Trophoblast cell (in vitro differentiated cells and primary cell): ENCODE results near the gene RNASE13.

Experiments used
- DNase-seq, 2 donors: peaks; one replicate each; pipeline ENCODE4 v3.0.0-alpha.2; 2016
- H2AFZ ChIP-seq: 2 replicates; pipeline ENCODE4 v1.6.1; 2013; ENCODE audit warnings: low read length, moderate library complexity, mild to moderate bottlenecking; ENCODE audit not compliant: insufficient read depth, poor library complexity
- H2AK5ac ChIP-seq: 2 replicates; pipeline ENCODE4 v1.6.1; 2013; ENCODE audit warnings: mild to moderate bottlenecking, low read length
- H2BK120ac ChIP-seq: 2 replicates; pipeline ENCODE4 v1.6.1; 2013; ENCODE audit warnings: low read length, mild to moderate bottlenecking, moderate library complexity; ENCODE audit not compliant: insufficient read depth, poor library complexity
- H2BK12ac ChIP-seq: 2 replicates; pipeline ENCODE4 v1.6.1; 2013; ENCODE audit warnings: mild to moderate bottlenecking, low read length, moderate library complexity
- H2BK5ac ChIP-seq: 2 replicates; pipeline ENCODE4 v1.6.1; 2013; ENCODE audit warnings: low read length, low read depth, moderate library complexity, mild to moderate bottlenecking; ENCODE audit not compliant: poor library complexity
- H3K14ac ChIP-seq: 2 replicates; pipeline ENCODE4 v1.6.1; 2013; ENCODE audit warnings: mild to moderate bottlenecking, low read length
- H3K18ac ChIP-seq: 2 replicates; pipeline ENCODE4 v1.6.1; 2013; ENCODE audit warnings: mild to moderate bottlenecking, low read length
- H3K23ac ChIP-seq: 2 replicates; pipeline ENCODE4 v1.6.1; 2013; ENCODE audit warnings: low read length
- H3K27ac ChIP-seq: 2 replicates; pipeline ENCODE4 v1.5.1; 2013; ENCODE audit warnings: low read depth, mild to moderate bottlenecking, inconsistent platforms, low read length, moderate library complexity
- H3K27me3 ChIP-seq: 2 replicates; pipeline ENCODE4 v1.6.1; 2013; ENCODE audit warnings: inconsistent platforms, mild to moderate bottlenecking, low read length, moderate library complexity; ENCODE audit not compliant: insufficient read depth
- H3K36me3 ChIP-seq, 2 experiments: 1 replicate in 1 of 2; 2 replicates in 1 of 2; pipeline ENCODE4 v1.6.1; 2013; ENCODE audit warnings: low read length in 2 of 2, mild to moderate bottlenecking in 2 of 2, moderate library complexity in 1 of 2; ENCODE audit not compliant: insufficient read depth in 2 of 2, control insufficient read depth in 1 of 2
- H3K4ac ChIP-seq: 2 replicates; pipeline ENCODE4 v1.6.1; 2013; ENCODE audit warnings: low read depth, mild to moderate bottlenecking, low read length, moderate library complexity
- H3K4me1 ChIP-seq, 2 experiments: 1 replicate in 1 of 2; 2 replicates in 1 of 2; pipeline ENCODE4 v1.6.1; 2013; ENCODE audit warnings: low read length in 2 of 2, mild to moderate bottlenecking in 2 of 2, moderate library complexity in 1 of 2; ENCODE audit not compliant: insufficient read depth in 2 of 2, control insufficient read depth in 1 of 2
- H3K4me2 ChIP-seq: 2 replicates; pipeline ENCODE4 v1.6.1; 2013; ENCODE audit warnings: inconsistent platforms, mild to moderate bottlenecking, low read length, moderate library complexity
- H3K4me3 ChIP-seq: 2 replicates; pipeline ENCODE4 v1.5.1; 2013; ENCODE audit warnings: mild to moderate bottlenecking, low read depth, low read length, inconsistent platforms
- H3K79me1 ChIP-seq: one replicate; pipeline ENCODE4 v1.6.1; 2013; ENCODE audit warnings: low read length
- H3K79me2 ChIP-seq: 2 replicates; pipeline ENCODE4 v1.6.1; 2013; ENCODE audit warnings: low read length, mild to moderate bottlenecking; ENCODE audit not compliant: control insufficient read depth, insufficient read depth, poor library complexity
- H3K9ac ChIP-seq: 2 replicates; pipeline ENCODE4 v1.6.1; 2013; ENCODE audit warnings: mild to moderate bottlenecking, low read length
- H3K9me3 ChIP-seq: 2 replicates; pipeline ENCODE4 v1.6.1; 2013; ENCODE audit warnings: low read depth, mild to moderate bottlenecking, control low read depth, inconsistent platforms, low read length; ENCODE audit not compliant: insufficient read depth
- H4K12ac ChIP-seq: 2 replicates; pipeline ENCODE4 v1.6.1; 2013; ENCODE audit warnings: low read depth, mild to moderate bottlenecking, low read length, moderate library complexity
- H4K8ac ChIP-seq: 2 replicates; pipeline ENCODE4 v1.6.1; 2013; ENCODE audit warnings: low read depth, mild to moderate bottlenecking, low read length, moderate library complexity
- H4K91ac ChIP-seq: one replicate; pipeline ENCODE4 v1.6.1; 2013; ENCODE audit warnings: low read depth, mild to moderate bottlenecking, low read length, moderate library complexity
- WGBS: extraction: QIAGEN DNeasy Blood & Tissue Kit; methylation state at CpG from one replicate; pipeline ENCODE4 v1.1.7; 2013; ENCODE audit warnings: missing lambda C conversion rate; ENCODE audit not compliant: insufficient read length, insufficient coverage; ENCODE audit errors: extremely low coverage; 5-methylcytosine and 5-hydroxymethylcytosine counted together

RNASE13 gene

DNA sequence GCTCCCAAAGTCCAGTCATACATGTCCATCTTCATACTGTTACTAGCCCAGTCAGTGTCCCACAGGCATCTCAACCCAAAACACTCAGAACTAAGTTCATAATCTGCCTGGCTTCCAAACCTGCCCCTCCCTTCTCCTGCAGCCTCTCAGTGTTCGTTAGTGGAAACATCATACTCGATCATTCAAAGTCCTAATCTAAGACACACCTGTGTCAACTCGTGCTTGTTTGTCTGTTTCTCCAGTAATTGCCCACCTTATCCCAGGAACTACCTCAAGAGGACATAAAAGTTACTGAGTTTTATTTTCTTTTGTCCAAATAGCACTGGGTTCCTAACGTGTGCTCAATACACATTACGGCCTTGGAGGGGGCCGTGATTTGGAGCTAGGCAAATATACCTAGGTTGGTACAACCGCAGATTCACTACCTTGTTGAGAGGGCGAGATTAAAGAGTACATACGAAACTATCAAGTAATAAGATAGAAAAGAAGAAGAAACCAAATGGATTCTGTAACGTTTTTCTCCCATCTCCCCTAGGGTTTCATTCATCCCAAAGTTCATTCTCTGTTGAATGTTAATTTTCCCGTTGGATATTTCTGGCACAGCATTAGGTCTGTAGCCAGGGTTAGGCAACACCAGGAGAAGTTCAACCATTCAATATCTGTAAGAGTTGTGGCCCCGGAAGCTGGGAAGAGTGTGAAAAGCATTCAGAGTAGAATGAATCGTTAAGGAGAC lies 26.2 kb upstream of the RNASE13 start:
- Histone ChIP-seq H3K4me3 (no peak overlapping the region), H4K8ac (no peak overlapping the region), H3K79me1 (no peaks in the 10 kb centered on the region), H3K36me3 (no peaks in the 10 kb centered on the region), H3K14ac (no peak overlapping the region), H3K18ac (no peak overlapping the region), H3K9ac (no peak overlapping the region), H3K4me1 (peaks cover 2 to 3% of the 10 kb centered on the region in 2 experiments), H2AFZ (no peak overlapping the region), H2BK120ac (no peak overlapping the region), H3K4ac (no peak overlapping the region), H4K12ac (no peak overlapping the region), H2BK5ac (no peak overlapping the region), H3K9me3 (no peaks in the 10 kb centered on the region), H3K27me3 (no peaks in the 10 kb centered on the region), H2AK5ac (no peak overlapping the region), H3K23ac (no peak overlapping the region), H3K79me2 (no peaks in the 10 kb centered on the region), H3K4me2 (no peak overlapping the region), H4K91ac (no peak overlapping the region), H3K27ac (no peak overlapping the region), H2BK12ac (no peak overlapping the region)
- WGBS = no CpG with 5 or more reads among the region's 13 CpGs
- DNase-seq = no peak

DNA sequence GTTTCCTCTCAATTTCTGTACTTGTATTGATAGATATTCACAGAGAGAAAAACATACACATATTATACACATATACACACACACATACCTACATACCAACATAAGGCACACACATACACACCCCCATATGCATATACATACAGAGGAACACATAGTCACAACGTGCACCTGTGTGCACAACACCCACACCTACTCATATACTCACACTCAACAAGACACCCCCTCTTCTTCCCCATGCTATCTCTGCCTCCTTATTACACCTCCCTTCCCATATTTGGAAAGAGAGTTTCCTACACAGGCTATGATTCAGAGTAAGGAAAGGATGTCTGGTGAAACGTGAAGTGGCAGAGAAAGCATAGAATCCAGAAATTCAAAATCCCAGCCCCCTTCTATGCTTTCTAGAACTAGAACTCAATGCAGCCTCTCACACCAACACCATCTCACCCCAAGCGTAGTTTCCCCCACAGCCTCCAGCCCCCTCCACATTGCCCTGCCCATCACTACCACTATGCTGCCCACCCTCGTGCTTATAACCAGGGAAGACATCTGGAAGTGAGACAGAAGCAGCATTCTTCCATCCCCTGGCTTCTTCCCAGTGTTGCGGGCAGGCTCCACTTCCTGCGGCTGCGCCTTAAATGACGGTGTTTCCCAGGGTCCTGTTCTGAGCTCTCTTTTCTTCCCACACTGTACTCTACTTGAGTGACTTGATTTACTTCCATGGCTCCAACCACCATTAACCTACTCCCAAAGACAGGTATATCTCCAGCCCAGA lies 25.4 kb upstream of the RNASE13 start:
- Histone ChIP-seq H4K91ac (no peak overlapping the region), H2AK5ac (no peak overlapping the region), H3K4ac (no peak overlapping the region), H2AFZ (no peak overlapping the region), H3K4me3 (no peak overlapping the region), H3K18ac (no peak overlapping the region), H2BK5ac (no peak overlapping the region), H3K14ac (no peak overlapping the region), H3K4me1 (peaks cover 2 to 3% of the 10 kb centered on the region in 2 experiments), H3K79me1 (no peaks in the 10 kb centered on the region), H3K9me3 (no peaks in the 10 kb centered on the region), H3K79me2 (no peaks in the 10 kb centered on the region), H2BK120ac (no peak overlapping the region), H4K8ac (no peak overlapping the region), H4K12ac (no peak overlapping the region), H3K4me2 (no peak overlapping the region), H3K23ac (no peak overlapping the region), H3K9ac (no peak overlapping the region), H3K27me3 (no peaks in the 10 kb centered on the region), H2BK12ac (no peak overlapping the region), H3K27ac (no peak overlapping the region), H3K36me3 (no peaks in the 10 kb centered on the region)
- WGBS = no CpG with 5 or more reads among the region's 8 CpGs
- DNase-seq = no peak

DNA sequence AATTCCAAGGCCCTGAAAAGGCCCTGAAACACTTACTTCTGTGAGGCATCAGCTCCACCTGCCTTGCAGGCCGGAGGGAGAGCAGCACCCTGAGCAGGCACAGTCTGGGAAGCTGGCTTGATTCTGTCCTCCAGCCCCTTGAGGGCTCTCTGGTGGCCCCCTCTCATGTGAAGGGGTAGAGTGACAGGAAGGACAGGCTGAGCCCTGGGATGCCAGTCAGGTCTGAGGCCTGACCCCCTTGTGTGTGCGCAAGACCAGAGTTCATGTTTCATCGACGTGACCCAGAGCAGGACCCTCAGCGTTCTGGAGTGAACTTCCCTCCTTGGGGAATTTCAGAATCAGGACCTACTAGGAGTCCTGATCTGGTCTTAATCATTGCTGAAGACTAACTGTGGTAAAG lies 24.3 kb upstream of the RNASE13 start:
- H3K36me3 ChIP-seq = no peaks in the 10 kb centered on the region
- H4K8ac ChIP-seq = no peak overlapping the region
- no peak overlapping the region for H3K27ac ChIP-seq
- no peak overlapping the region for H2BK120ac ChIP-seq
- H2AK5ac ChIP-seq = no peak overlapping the region
- H4K91ac ChIP-seq = no peak overlapping the region
- no CpG with 5 or more reads among the region's 5 CpGs for WGBS
- H3K4ac ChIP-seq = no peak overlapping the region
- peaks cover 2 to 3% of the 10 kb centered on the region in 2 experiments for H3K4me1 ChIP-seq
- H3K4me2 ChIP-seq = no peak overlapping the region
- DNase-seq = no peak
- no peaks in the 10 kb centered on the region for H3K79me1 ChIP-seq
- no peak overlapping the region for H2BK12ac ChIP-seq
- no peak overlapping the region for H4K12ac ChIP-seq
- no peak overlapping the region for H3K23ac ChIP-seq
- H3K9ac ChIP-seq = no peak overlapping the region
- H3K4me3 ChIP-seq = no peak overlapping the region
- H2AFZ ChIP-seq = no peak overlapping the region
- H3K14ac ChIP-seq = no peak overlapping the region
- H3K9me3 ChIP-seq = no peaks in the 10 kb centered on the region
- H3K79me2 ChIP-seq = no peaks in the 10 kb centered on the region
- H3K18ac ChIP-seq = no peak overlapping the region
- H2BK5ac ChIP-seq = no peak overlapping the region
- H3K27me3 ChIP-seq = no peaks in the 10 kb centered on the region

DNA sequence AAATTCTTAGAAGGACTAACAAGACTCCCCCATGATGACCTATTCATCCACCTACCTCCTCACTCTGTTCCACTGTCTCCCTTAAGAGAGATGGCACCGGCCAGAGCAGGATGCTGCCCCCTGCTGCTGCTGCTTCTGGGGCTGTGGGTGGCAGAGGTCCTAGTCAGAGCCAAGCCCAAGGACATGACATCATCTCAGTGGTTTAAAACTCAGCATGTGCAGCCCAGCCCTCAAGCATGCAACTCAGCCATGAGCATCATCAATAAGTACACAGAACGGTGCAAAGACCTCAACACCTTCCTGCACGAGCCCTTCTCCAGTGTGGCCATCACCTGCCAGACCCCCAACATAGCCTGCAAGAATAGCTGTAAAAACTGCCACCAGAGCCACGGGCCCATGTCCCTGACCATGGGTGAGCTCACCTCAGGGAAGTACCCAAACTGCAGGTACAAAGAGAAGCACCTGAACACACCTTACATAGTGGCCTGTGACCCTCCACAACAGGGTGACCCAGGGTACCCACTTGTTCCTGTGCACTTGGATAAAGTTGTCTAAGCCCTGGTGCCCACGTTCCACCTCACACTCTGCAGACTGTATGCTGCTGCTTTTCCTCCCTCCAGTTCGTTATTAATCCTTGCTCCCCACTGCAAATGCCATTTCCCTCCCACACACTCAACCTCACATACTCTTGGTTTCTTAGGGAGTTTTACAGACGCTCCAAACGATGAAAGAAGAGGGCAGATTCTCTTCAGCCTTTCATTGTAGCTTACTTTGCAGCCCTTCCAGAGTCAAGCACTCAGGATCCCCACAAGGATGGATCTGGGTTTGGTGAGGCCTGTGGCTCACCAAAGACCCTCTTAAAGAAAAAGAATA lies 23.4 kb upstream of the RNASE13 start, which contains the start of gene RNASE8:
TSS of gene RNASE8 (plus strand) at position 20 of the 873 bp plus-strand sequence. CDS start at position 91, 71 bp downstream.
- no peak within 1 kb of the TSS for H4K12ac ChIP-seq
- H3K23ac ChIP-seq = no peak within 1 kb of the TSS
- no peak for DNase-seq
- H3K79me2 ChIP-seq = no peaks in the 10 kb centered on the region
- no peak within 1 kb of the TSS for H2BK120ac ChIP-seq
- H4K8ac ChIP-seq = no peak within 1 kb of the TSS
- H3K18ac ChIP-seq = no peak within 1 kb of the TSS
- H3K27ac ChIP-seq = no peak within 1 kb of the TSS
- H2BK5ac ChIP-seq = no peak within 1 kb of the TSS
- no peak within 1 kb of the TSS for H3K4ac ChIP-seq
- H3K9me3 ChIP-seq = no peaks in the 10 kb centered on the region
- H4K91ac ChIP-seq = no peak within 1 kb of the TSS
- no peak within 1 kb of the TSS for H3K9ac ChIP-seq
- no peaks in the 10 kb centered on the region for H3K27me3 ChIP-seq
- no peak within 1 kb of the TSS for H2AK5ac ChIP-seq
- peak within 1 kb of the TSS; percentile 9 for H3K4me3 ChIP-seq
- H3K4me2 ChIP-seq = no peak within 1 kb of the TSS
- H3K14ac ChIP-seq = no peak within 1 kb of the TSS
- H3K79me1 ChIP-seq = no peaks in the 10 kb centered on the region
- no peak within 1 kb of the TSS for H2AFZ ChIP-seq
- WGBS = no CpG with 5 or more reads among the region's 8 CpGs
- H3K4me1 ChIP-seq = peaks cover 2 to 3% of the 10 kb centered on the region in 2 experiments
- no peak within 1 kb of the TSS for H2BK12ac ChIP-seq
- H3K36me3 ChIP-seq = no peaks in the 10 kb centered on the region
